Keratinocyte (primary cell): ENCODE data around the gene EPC2.

Experiments used
- CTCF ChIP-seq, 3 experiments: IDR thresholded peaks in 1 of 3; conservative IDR thresholded peaks in 1 of 3; optimal IDR thresholded peaks in 1 of 3; 2 replicates in 2 of 3; 3 replicates in 1 of 3; pipeline versions ENCODE3 to v1.5.1; 2011; ENCODE audit warnings: low read length in 3 of 3, mild to moderate bottlenecking in 3 of 3, moderate library complexity in 2 of 3, control low read depth in 1 of 3, inconsistent platforms in 1 of 3; ENCODE audit not compliant: insufficient read depth in 2 of 3; ENCODE audit errors: extremely low read depth in 1 of 3
- EZH2 ChIP-seq: IDR thresholded peaks from one replicate; pipeline ENCODE4 v1.6.1; 2012; ENCODE audit warnings: inconsistent platforms, mild to moderate bottlenecking, low read length, moderate library complexity

GRCh38 chr2:148704247-148704646 is 59.7 kb downstream of the EPC2 start:
- TF ChIP-seq CTCF (optimal IDR thresholded peaks at IDR 0.05 in 1 of 3, IDR thresholded peaks at IDR 0.05 in 1 of 3, conservative IDR thresholded peaks at IDR 0.05 in 1 of 3; ENCODE audit: extremely low read depth in 1 of 3, insufficient read depth in 2 of 3, low read length in 3 of 3): no peak
- TF ChIP-seq EZH2: no peak
